GM18526 (cell line): ENCODE results near the gene MMADHC.

Source experiments
- POLR2A ChIP-seq: IDR thresholded peaks from 3 replicates; pipeline ENCODE4 v1.6.1; 2011; ENCODE audit not compliant: insufficient read length; ENCODE audit errors: extremely low read depth

Gene MMADHC

GRCh38 chr2:149573760-149574159 is 13.8 kb downstream of the MMADHC start:
- TF ChIP-seq POLR2A: no peak

- TF ChIP-seq POLR2A: no peak
Measured at GRCh38 chr2:149572102-149572953, 15.2 kb downstream of the MMADHC start.

- TF ChIP-seq POLR2A: no peak
Measured at GRCh38 chr2:149568138-149568537, 19.4 kb downstream of the MMADHC start.

GRCh38 chr2:149566652-149567051 is 20.9 kb downstream of the MMADHC start:
- no peak for TF ChIP-seq POLR2A

- no peak for TF ChIP-seq POLR2A
Measured at GRCh38 chr2:149564983-149565382, 22.6 kb downstream of the MMADHC start.

- TF ChIP-seq POLR2A: no peak
Measured at GRCh38 chr2:149564097-149564496, 23.5 kb downstream of the MMADHC start.

- no peak for TF ChIP-seq POLR2A
Measured at GRCh38 chr2:149562324-149562723, 25.3 kb downstream of the MMADHC start.

- TF ChIP-seq POLR2A: no peak
Measured at GRCh38 chr2:149561309-149561926, 26.2 kb downstream of the MMADHC start.

GRCh38 chr2:149559341-149560068 is 28.1 kb downstream of the MMADHC start:
- no peak for TF ChIP-seq POLR2A

GRCh38 chr2:149556452-149556851 is 31.1 kb downstream of the MMADHC start:
- TF ChIP-seq POLR2A: no peak

- no peak for TF ChIP-seq POLR2A
Measured at GRCh38 chr2:149552830-149553229, 34.7 kb downstream of the MMADHC start.

GRCh38 chr2:149552226-149552625 is 35.3 kb downstream of the MMADHC start:
- no peak for TF ChIP-seq POLR2A

- no peak for TF ChIP-seq POLR2A
Measured at GRCh38 chr2:149544692-149545091, 42.9 kb downstream of the MMADHC start.

- no peak for TF ChIP-seq POLR2A
Measured at GRCh38 chr2:149543845-149544244, 43.7 kb downstream of the MMADHC start.

GRCh38 chr2:149540138-149540537 is 47.4 kb downstream of the MMADHC start:
- TF ChIP-seq POLR2A: no peak
